CD1c-positive myeloid dendritic cell (primary cell): ENCODE data around the gene MT1F.

ENCODE experiments used
- DNase-seq: peaks from one replicate; pipeline ENCODE4 v3.0.0-alpha.2; 2016; ENCODE audit errors: extremely low spot score

MT1F gene

DNA sequence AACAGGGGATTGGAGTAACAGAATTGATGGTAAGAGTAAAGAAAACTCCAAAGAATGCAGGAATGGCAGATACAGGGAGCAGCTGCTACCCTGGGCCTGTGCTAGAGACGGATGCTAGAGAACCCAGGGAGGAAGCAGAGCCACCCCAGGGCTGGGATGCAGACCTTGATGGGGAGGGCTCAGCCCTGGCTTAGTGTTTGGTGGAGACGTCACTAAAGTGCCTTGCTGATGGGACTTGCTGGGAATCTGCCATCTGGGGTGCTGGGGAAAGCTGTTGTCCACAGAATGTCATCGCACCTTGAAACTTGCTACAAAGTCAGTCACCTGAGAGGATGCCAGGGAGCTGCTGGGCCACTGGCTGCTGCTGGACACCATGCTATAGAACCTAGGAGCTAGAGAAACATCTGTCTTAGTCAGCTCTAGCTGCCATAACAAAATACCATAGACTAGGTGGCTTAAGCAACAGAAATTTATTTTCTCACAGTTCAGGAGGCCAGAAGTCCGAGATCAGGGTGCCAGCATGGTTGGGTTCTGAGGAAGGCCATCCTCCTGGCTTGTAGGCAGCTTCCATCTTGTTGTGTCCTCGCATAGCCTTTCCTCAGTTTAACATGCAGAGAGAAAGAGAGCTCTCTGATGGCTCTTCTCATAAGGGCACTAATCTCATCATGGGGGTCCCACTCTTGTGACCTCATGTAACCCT, 39.8 kb downstream of the MT1F start:
- no peak for DNase-seq

- no peak for DNase-seq
Observed at GRCh38 chr16:56700195-56700594, 42.4 kb downstream of the MT1F start.

- no peak for DNase-seq
Observed at GRCh38 chr16:56700631-56701030, 42.9 kb downstream of the MT1F start.

DNA sequence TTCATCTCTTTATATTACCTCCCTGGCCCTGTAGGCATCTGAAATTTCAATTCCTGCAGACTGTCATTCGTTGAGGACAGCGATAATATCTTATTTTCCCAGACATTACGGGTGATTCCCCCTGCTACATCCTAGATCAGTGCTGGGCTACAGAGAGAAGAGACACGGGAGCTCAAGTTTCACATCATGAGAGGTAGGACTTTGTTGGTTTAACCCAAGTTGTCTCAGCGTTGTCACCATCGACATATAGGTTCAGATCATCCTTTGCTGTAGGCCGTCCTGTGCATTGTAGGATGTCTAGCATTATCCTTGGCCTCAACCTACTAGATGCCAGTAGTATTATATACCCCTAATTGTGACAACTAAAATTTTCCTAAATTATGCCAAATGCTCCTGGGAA, 43.8 kb downstream of the MT1F start:
- DNase-seq: no peak

DNA sequence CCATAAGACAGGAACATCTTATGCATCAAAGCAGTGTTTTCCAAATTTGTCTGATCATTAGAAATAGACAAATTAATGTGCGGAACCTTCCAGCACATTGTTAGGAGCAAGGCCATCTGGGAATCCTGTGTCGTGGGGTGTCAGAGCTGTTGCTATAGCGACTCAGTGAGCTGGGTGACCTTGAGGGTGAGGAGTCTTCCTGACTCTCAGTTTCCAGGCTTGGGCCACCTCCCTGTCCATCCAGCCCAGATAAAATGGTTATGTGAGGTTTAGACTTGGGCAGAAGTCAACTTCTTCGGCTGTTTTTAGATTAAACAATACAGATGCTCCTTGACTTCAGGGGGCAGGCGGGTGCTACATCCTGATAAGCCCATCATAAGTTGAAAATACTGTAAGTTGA, 45.1 kb downstream of the MT1F start:
- no peak for DNase-seq
